ENCODE results near the gene KIAA0753. TPM values are rescaled to one million over a fixed set of nuclear protein-coding genes. Genes with fewer than 3 reads are reported as not detected.

Gene KIAA0753
- total RNA-seq, 1 donor from 2014 or later, result 14.5 TPM

DNA sequence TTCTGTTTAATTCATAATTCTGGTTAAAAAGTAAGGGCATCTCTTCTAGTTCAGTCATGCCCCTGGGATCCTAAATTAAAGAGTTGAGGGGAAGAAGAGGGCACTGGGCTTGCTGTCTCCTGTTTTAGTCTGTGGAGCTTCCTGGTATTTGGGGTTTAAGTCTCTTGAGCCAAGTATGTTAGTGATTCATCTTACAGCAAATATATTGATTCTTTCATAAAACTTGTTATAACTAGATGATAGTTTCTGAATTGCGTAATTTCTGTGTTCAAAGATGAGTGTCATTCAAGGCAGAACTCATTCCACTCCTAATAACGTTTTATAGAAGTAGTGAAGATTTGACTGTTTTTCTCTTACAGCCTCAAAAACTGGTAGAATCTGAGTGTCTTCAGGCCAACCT lies 2.1 kb upstream of the KIAA0753 start:
- peaks cover 35% of the 10 kb centered on the region for H3K4me1 Mint-ChIP-seq (ENCODE audit: low read depth)
- peak overlapping the region; percentile 63 for H3K27ac Mint-ChIP-seq (ENCODE audit: unreplicated experiment)
- no peaks in the 10 kb centered on the region for H3K9me3 Mint-ChIP-seq (ENCODE audit: low read depth)
- peaks cover 2% of the 10 kb centered on the region for H3K36me3 Mint-ChIP-seq (ENCODE audit: low read depth)
- H3K27me3 Mint-ChIP-seq (ENCODE audit: low read depth), result no peaks in the 10 kb centered on the region
- TF ChIP-seq, protein P1, sequence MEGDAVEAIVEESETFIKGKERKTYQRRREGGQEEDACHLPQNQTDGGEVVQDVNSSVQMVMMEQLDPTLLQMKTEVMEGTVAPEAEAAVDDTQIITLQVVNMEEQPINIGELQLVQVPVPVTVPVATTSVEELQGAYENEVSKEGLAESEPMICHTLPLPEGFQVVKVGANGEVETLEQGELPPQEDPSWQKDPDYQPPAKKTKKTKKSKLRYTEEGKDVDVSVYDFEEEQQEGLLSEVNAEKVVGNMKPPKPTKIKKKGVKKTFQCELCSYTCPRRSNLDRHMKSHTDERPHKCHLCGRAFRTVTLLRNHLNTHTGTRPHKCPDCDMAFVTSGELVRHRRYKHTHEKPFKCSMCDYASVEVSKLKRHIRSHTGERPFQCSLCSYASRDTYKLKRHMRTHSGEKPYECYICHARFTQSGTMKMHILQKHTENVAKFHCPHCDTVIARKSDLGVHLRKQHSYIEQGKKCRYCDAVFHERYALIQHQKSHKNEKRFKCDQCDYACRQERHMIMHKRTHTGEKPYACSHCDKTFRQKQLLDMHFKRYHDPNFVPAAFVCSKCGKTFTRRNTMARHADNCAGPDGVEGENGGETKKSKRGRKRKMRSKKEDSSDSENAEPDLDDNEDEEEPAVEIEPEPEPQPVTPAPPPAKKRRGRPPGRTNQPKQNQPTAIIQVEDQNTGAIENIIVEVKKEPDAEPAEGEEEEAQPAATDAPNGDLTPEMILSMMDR (IDR thresholded peaks at IDR 0.05), result no peak
- no peak for DNase-seq (ENCODE audit: low spot score)
- peak overlapping the region; percentile 82 for H3K4me3 Mint-ChIP-seq (ENCODE audit: unreplicated experiment)

DNA sequence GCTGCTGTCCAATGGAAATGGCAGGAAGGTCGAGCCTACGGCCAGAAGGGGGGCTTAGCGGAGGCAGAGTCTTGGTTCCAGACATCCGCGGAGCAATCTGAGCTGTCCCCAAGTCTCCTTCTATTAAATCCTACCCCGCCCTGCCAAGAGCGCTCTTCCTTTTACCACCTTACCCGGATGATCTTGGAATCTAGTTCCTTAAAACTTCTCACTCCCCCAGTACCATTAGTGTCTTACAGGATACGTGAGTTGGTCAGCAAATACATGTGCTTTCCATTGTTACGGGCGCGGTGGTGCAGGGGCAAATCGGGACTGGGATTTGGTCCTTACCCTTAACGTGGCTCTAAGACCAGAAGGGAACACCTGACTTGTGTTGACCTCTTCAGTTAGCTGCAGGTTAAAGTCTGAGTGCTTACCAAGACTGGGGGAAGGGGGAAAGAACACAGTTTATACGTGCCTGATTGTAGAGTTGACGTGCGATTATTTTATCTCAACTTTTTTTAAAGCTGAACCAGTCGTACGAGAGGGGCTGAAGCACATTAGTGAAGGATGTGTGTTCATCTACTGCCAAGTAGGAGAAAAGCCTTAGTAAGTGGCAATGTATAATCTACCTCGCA lies 844 bp upstream of the KIAA0753 start:
- TF ChIP-seq, protein P1 (IDR thresholded peaks at IDR 0.05), result no peak
- H3K27me3 Mint-ChIP-seq (ENCODE audit: low read depth), result no peaks in the 10 kb centered on the region
- peaks cover 35% of the 10 kb centered on the region for H3K4me1 Mint-ChIP-seq (ENCODE audit: low read depth)
- H3K4me3 Mint-ChIP-seq (ENCODE audit: unreplicated experiment), result peak overlapping the region; percentile 82
- no peak for DNase-seq (ENCODE audit: low spot score)
- H3K9me3 Mint-ChIP-seq (ENCODE audit: low read depth), result no peaks in the 10 kb centered on the region
- H3K36me3 Mint-ChIP-seq (ENCODE audit: low read depth), result peaks cover 2% of the 10 kb centered on the region
- peak overlapping the region; percentile 95 for H3K27ac Mint-ChIP-seq (ENCODE audit: unreplicated experiment)

DNA sequence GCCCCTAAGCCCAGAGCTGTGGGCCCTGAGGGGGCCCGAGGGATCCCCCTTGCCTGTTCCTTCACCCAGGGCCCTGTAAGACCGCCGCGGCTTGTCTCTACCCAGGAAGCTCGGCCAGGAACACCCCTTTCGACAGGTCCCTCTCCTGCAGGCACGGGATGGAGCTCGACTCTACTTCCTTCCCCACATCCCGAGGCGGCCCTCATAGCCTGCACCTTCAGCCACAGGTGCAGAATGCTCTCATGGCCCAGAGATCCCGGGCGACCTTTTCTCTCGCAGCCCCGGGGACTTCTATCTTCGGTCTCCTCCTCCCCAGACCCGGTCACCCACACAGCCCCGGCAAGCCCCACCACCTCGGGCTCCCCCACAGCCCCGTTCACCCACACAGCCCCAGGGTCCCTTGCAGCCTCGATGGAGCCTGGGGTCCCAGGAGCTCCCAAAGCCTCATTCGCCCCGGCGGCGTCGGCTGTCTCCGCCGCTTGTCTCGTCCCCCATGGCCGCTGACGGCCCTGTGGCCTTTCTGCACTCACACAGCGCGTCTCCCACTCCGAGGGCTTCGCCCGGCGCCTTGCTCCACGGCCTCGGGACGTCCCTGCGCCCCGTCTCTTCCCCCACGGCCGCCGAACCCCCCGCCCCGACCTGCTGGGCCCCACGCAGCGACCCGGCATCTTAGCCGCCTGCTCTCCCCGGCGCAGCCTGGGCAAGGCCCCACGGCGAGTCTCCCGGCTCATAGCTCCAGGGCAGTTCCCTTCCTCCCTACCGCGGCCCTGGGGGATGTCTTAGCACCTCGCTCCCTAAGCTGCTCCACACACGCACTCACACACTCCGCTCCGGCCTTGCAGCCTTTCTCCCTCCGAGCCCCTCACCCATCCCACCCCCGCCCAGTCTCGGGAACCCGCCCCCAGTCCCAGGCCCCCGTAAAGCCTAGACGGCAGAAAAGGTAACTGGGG lies 650 bp downstream of the KIAA0753 start:
- TF ChIP-seq, protein P1 (IDR thresholded peaks at IDR 0.05), result no peak
- Mint-ChIP-seq H3K4me3 (ENCODE audit: unreplicated experiment) (peak overlapping the region; percentile 82), H3K4me1 (ENCODE audit: low read depth) (peaks cover 35% of the 10 kb centered on the region), H3K27ac (ENCODE audit: unreplicated experiment) (peak overlapping the region; percentile 95), H3K27me3 (ENCODE audit: low read depth) (no peaks in the 10 kb centered on the region), H3K9me3 (ENCODE audit: low read depth) (no peaks in the 10 kb centered on the region), H3K36me3 (ENCODE audit: low read depth) (peaks cover 4% of the 10 kb centered on the region)
- no peak for DNase-seq (ENCODE audit: low spot score)

DNA sequence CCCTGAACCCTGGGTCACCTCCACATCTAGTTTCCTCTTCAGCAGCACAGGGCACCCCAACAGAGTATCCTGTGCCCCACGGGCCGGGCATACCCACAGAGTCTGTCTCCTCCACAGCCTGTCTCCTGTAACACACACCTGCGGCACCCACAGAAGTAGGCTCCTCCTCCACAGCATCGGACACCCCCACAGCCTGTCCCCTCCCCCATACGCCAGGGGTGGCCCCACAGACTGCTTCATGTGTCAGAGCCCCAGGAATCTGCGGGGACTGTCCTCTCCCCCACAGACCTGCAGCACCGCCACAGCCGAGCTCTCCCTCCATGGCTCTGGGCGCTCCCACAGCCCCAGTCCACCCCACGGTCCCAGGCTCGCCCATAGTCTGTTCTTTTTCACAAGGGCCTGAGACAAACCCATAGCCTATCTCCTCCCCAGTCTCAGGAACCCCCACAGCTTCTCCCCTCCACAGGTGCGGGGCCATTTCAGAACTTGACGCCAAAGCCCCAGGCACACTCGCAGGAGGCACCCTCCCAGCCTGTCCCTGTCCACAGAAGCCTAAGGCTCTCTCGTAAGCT lies 1.4 kb downstream of the KIAA0753 start:
- Mint-ChIP-seq H3K4me1 (ENCODE audit: low read depth) (peaks cover 35% of the 10 kb centered on the region), H3K4me3 (ENCODE audit: unreplicated experiment) (peak overlapping the region; percentile 82), H3K9me3 (ENCODE audit: low read depth) (no peaks in the 10 kb centered on the region), H3K36me3 (ENCODE audit: low read depth) (peaks cover 7% of the 10 kb centered on the region), H3K27me3 (ENCODE audit: low read depth) (no peaks in the 10 kb centered on the region), H3K27ac (ENCODE audit: unreplicated experiment) (peak overlapping the region; percentile 95)
- TF ChIP-seq, protein P1 (IDR thresholded peaks at IDR 0.05), result no peak
- DNase-seq (ENCODE audit: low spot score), result no peak
